MCF 10A (cell line): Measurements from ENCODE around the gene PDZRN4. TPM values are rescaled to one million over a fixed set of nuclear protein-coding genes. Genes with fewer than 3 reads are reported as not detected.

Experiments
- BruUV-seq: library from RNA; stranded (reverse); fragments of 400-500 nt; replicated peaks from 2 replicates; lab custom pipeline; 2021; lab: Mats Ljungman, UMichigan
- CTCF ChIA-PET: fragments of 300-600 bp; sonication (Branson Sonifier 250); formaldehyde crosslinking; extraction: SDS; loops from one replicate; lab custom pipeline; 2021; ENCODE audit warnings: antibody characterized with exemption, inconsistent platforms; lab: Yijun Ruan, JAX
- POLR2A ChIA-PET: fragments of 300-600, 350-650 bp; sonication (Branson Sonifier 250); formaldehyde crosslinking; extraction: SDS; loops from one replicate; lab custom pipeline; 2020; ENCODE audit warnings: antibody characterized with exemption, inconsistent platforms; lab: Yijun Ruan, JAX
- DNase-seq: peaks from one replicate; pipeline ENCODE4 v3.0.0-alpha.2; 2018; ENCODE audit not compliant: unreplicated experiment
- H3K27ac Mint-ChIP-seq: one replicate; pipeline ENCODE4 v1.8.0; 2022; ENCODE audit warnings: mild to moderate bottlenecking, low read depth, mixed read lengths; ENCODE audit not compliant: unreplicated experiment
- H3K27me3 Mint-ChIP-seq: one replicate; pipeline ENCODE4 v1.8.0; 2022; ENCODE audit warnings: mixed read lengths; ENCODE audit not compliant: insufficient read depth, unreplicated experiment
- H3K36me3 Mint-ChIP-seq: one replicate; pipeline ENCODE4 v1.8.0; 2022; ENCODE audit warnings: mild to moderate bottlenecking, moderate library complexity, mixed read lengths; ENCODE audit not compliant: insufficient read depth, unreplicated experiment
- H3K4me1 Mint-ChIP-seq: one replicate; pipeline ENCODE4 v1.8.0; 2022; ENCODE audit warnings: mixed read lengths; ENCODE audit not compliant: insufficient read depth, unreplicated experiment
- H3K4me3 Mint-ChIP-seq: one replicate; pipeline ENCODE4 v1.8.0; 2022; ENCODE audit warnings: mild to moderate bottlenecking, moderate library complexity, mixed read lengths; ENCODE audit not compliant: unreplicated experiment
- H3K9me3 Mint-ChIP-seq: one replicate; pipeline ENCODE4 v1.8.0; 2022; ENCODE audit warnings: mixed read lengths; ENCODE audit not compliant: unreplicated experiment
- intact Hi-C: fragments of 100-400 bp; cut with micrococcal nuclease; formaldehyde crosslinking; loops from 2 replicates; pipeline ENCODE4 v1.14.1; 2022
- total RNA-seq: library from RNA; stranded (reverse); gene quantifications from 2 replicates; pipeline ENCODE4 v1.2.3, GENCODE V29; 2022
- TF ChIP-seq, protein P1 (sequence below): fragments of 200-600 bp; IDR thresholded peaks from one replicate; pipeline ENCODE4 v1.8.0; 2022; ENCODE audit warnings: antibody characterized with exemption, mild to moderate bottlenecking; ENCODE audit not compliant: unreplicated experiment

The PDZRN4 gene
- total RNA-seq, 1 experiment from 2014 or later = not detected

DNA sequence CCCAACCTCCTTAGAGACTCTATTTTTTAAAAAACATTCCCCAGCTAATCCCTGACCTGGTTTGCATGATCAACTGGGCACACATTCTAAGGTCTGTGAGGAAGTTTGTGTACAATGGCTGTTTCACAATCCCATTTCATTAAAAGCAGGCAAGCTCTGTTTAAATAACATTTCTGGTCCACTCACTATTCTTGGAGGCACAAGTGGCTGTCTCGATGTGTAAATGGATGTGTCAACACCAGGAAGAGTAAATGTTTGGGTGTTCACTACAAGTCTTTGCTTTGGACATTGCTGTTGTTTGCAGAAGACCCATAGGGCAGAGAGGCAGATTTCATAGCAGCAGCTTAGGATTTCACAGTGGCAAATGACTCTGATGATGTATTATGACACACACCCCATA, 98.3 kb downstream of the PDZRN4 start:
- no peak for DNase-seq
- TF ChIP-seq, protein P1, sequence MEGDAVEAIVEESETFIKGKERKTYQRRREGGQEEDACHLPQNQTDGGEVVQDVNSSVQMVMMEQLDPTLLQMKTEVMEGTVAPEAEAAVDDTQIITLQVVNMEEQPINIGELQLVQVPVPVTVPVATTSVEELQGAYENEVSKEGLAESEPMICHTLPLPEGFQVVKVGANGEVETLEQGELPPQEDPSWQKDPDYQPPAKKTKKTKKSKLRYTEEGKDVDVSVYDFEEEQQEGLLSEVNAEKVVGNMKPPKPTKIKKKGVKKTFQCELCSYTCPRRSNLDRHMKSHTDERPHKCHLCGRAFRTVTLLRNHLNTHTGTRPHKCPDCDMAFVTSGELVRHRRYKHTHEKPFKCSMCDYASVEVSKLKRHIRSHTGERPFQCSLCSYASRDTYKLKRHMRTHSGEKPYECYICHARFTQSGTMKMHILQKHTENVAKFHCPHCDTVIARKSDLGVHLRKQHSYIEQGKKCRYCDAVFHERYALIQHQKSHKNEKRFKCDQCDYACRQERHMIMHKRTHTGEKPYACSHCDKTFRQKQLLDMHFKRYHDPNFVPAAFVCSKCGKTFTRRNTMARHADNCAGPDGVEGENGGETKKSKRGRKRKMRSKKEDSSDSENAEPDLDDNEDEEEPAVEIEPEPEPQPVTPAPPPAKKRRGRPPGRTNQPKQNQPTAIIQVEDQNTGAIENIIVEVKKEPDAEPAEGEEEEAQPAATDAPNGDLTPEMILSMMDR = no peak
- no peaks in the 10 kb centered on the region for H3K4me1 Mint-ChIP-seq
- POLR2A ChIA-PET = interaction anchor here (0.6 to 0.7 kb wide), 2 partner anchors 378 to 808 kb away, joined by 3 to 5 read pairs; no protein-coding TSS in a partner anchor
- no peak overlapping the region for H3K4me3 Mint-ChIP-seq
- no peaks in the 10 kb centered on the region for H3K9me3 Mint-ChIP-seq
- CTCF ChIA-PET = interaction anchor here (0.8 to 1.4 kb wide), 4 partner anchors 8 to 738 kb away, joined by 3 to 9 read pairs (median 4); no protein-coding TSS in a partner anchor
- BruUV-seq = no TSS peak
- H3K36me3 Mint-ChIP-seq = no peaks in the 10 kb centered on the region
- H3K27ac Mint-ChIP-seq = no peak overlapping the region
- no peaks in the 10 kb centered on the region for H3K27me3 Mint-ChIP-seq
- intact Hi-C loops = no loop called here

DNA sequence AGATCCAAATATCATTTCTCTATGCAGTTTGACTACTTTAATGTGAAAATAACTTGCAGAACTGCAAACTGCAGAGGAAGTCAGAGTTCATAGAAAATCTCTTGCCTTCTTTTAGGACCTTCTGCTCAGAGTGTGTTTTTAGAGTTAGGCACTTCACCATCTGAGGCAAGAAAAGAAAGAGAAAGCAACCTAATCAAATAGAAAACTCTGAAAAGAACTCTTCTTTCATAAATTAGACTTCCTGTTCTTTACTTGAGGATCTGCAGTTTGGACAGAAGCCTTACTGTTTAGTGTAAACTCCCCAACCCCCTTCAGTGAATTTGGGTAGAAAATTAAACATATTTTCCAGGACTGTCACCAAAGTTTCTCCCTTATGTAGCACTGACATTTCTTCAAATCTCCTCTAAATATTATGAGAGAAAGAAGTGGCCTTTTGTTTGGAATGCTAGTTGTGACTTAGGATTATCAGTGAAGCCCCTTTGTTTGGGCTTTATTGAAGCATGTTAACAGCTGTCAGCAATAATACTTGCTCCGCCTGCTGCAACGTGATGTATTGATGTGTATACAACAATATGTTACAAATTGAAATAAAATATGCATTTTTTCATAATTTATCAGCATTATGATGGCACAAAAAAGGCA, 99.5 kb downstream of the PDZRN4 start:
- Mint-ChIP-seq H3K27ac (no peak overlapping the region), H3K4me3 (no peak overlapping the region), H3K27me3 (no peaks in the 10 kb centered on the region), H3K9me3 (no peaks in the 10 kb centered on the region), H3K4me1 (peaks cover 9% of the 10 kb centered on the region), H3K36me3 (no peaks in the 10 kb centered on the region)
- intact Hi-C loops = no loop called here
- BruUV-seq = no TSS peak
- CTCF ChIA-PET = interaction anchor here (0.5 to 1.4 kb wide), 4 partner anchors 10 to 736 kb away, joined by 3 to 5 read pairs (median 4); no protein-coding TSS in a partner anchor
- DNase-seq = no peak
- TF ChIP-seq, protein P1 = no peak
- POLR2A ChIA-PET = interaction anchor here (0.8 kb wide), 1 partner anchor 14 kb away, joined by 3 read pairs; no protein-coding TSS in a partner anchor

DNA sequence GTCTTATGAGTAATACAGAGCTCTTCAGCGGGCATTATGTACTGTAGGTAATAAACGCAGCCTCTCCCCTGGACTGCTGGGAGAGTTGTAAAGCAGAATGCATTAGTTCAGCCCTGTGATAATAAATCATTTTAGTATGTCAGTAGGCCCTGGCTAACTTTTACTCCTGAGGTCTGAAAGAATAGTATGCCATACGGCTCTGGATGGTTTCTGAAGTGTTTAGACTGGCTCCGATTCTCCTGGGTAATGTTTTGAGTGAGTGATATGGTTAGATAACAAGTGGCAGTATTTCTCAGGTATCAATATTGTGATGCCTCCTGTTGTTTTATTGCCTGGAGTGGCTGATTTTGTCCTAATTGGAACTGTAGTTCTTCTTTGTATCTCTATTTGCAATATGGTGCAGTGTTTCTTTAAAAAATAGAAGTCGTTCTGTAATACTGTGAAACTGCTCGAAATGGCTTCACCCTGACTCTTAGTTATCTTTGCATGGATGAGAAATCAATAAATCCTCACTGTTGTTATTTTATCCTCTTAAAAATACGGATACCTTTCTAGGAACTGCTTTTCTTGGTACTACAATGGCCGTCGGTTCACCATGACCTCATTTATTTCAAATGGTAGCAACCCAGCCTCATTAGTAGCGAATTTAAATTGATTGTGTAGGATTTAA, 100.2 kb downstream of the PDZRN4 start:
- no peak for DNase-seq
- ChIA-PET CTCF (interaction anchor here (0.5 to 0.6 kb wide), 2 partner anchors 13 to 81 kb away, joined by 3 read pairs; no protein-coding TSS in a partner anchor), POLR2A (no interaction called here)
- intact Hi-C loops = no loop called here
- Mint-ChIP-seq H3K27me3 (no peaks in the 10 kb centered on the region), H3K27ac (no peak overlapping the region), H3K36me3 (no peaks in the 10 kb centered on the region), H3K4me1 (peaks cover 14% of the 10 kb centered on the region), H3K9me3 (no peaks in the 10 kb centered on the region), H3K4me3 (no peak overlapping the region)
- no TSS peak for BruUV-seq
- TF ChIP-seq, protein P1 = no peak

DNA sequence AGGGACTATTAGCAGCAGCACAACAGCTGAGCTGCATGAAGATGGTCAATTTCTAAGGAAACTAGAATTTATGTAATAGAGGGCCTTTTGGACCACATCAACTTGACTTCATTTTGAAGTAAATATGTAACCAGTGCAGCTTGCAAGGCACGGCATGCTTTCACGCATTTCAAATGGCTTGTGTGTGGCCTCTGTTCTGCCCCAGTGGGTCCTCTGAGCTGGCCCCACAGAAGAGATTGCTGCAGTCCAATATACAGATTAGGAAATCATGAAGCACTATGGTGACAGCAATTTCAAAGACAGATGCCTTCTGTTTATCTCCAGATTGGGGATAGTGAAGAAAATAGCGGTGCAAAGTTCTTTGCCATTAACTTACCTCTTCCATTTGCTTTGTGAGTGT, 101.4 kb downstream of the PDZRN4 start:
- intact Hi-C loops = no loop called here
- CTCF ChIA-PET = interaction anchor here (0.6 to 1.2 kb wide), 2 partner anchors 540 to 735 kb away, joined by 4 to 6 read pairs; no protein-coding TSS in a partner anchor
- BruUV-seq = no TSS peak
- POLR2A ChIA-PET = no interaction called here
- TF ChIP-seq, protein P1 = no peak
- Mint-ChIP-seq H3K4me1 (peaks cover 16% of the 10 kb centered on the region), H3K4me3 (no peak overlapping the region), H3K27ac (no peak overlapping the region), H3K36me3 (no peaks in the 10 kb centered on the region), H3K9me3 (no peaks in the 10 kb centered on the region), H3K27me3 (no peaks in the 10 kb centered on the region)
- no peak for DNase-seq
